NCI-H2029 (cell line): Measurements from ENCODE around the gene BFSP2.

ENCODE experiments used
- DNase-seq: peaks from one replicate; lab custom pipeline; 2025; lab: John Stamatoyannopoulos, UW

BFSP2 gene

GRCh38 chr3:133400006-133400515 lies at the start of gene BFSP2:
TSS of gene BFSP2 (plus strand) at chr3:133400056. CDS start at chr3:133400084, 28 bp downstream.
- no peak for DNase-seq

- no peak for DNase-seq
Measured at GRCh38 chr3:133354721-133355120, 45.1 kb upstream of the BFSP2 start.

GRCh38 chr3:133360476-133360875 lies 39.4 kb upstream of the BFSP2 start:
- no peak for DNase-seq

GRCh38 chr3:133361011-133361410 lies 38.8 kb upstream of the BFSP2 start:
- DNase-seq, result no peak

GRCh38 chr3:133361435-133361834 lies 38.4 kb upstream of the BFSP2 start:
- no peak for DNase-seq

GRCh38 chr3:133362539-133362938 lies 37.3 kb upstream of the BFSP2 start:
- DNase-seq, result no peak

- no peak for DNase-seq
Measured at GRCh38 chr3:133364704-133365103, 35.2 kb upstream of the BFSP2 start.

GRCh38 chr3:133366921-133367320 lies 32.9 kb upstream of the BFSP2 start:
- no peak for DNase-seq

- DNase-seq, result no peak
Measured at GRCh38 chr3:133367403-133367802, 32.5 kb upstream of the BFSP2 start.

GRCh38 chr3:133367956-133368355 lies 31.9 kb upstream of the BFSP2 start:
- DNase-seq, result no peak

- no peak for DNase-seq
Measured at GRCh38 chr3:133368371-133369067, 31.3 kb upstream of the BFSP2 start.

- DNase-seq, result no peak
Measured at GRCh38 chr3:133369068-133369440, 30.8 kb upstream of the BFSP2 start.

- no peak for DNase-seq
Measured at GRCh38 chr3:133371181-133371580, 28.7 kb upstream of the BFSP2 start.

GRCh38 chr3:133371676-133372075 lies 28.2 kb upstream of the BFSP2 start:
- no peak for DNase-seq

GRCh38 chr3:133374708-133375402 lies 25.0 kb upstream of the BFSP2 start:
- DNase-seq, result no peak

- DNase-seq, result no peak
Measured at GRCh38 chr3:133375403-133375745, 24.5 kb upstream of the BFSP2 start.

GRCh38 chr3:133376810-133377209 lies 23.0 kb upstream of the BFSP2 start:
- no peak for DNase-seq

GRCh38 chr3:133377396-133377795 lies 22.5 kb upstream of the BFSP2 start:
- no peak for DNase-seq

- DNase-seq, result no peak
Measured at GRCh38 chr3:133379926-133380325, 19.9 kb upstream of the BFSP2 start.

- no peak for DNase-seq
Measured at GRCh38 chr3:133380481-133381225, 19.2 kb upstream of the BFSP2 start.

GRCh38 chr3:133381346-133382109 lies 18.3 kb upstream of the BFSP2 start:
- DNase-seq, result no peak

GRCh38 chr3:133383175-133383574 lies 16.7 kb upstream of the BFSP2 start:
- peak; percentile 12 for DNase-seq
